ENCODE data around the gene MYO15B.

The MYO15B gene

DNA sequence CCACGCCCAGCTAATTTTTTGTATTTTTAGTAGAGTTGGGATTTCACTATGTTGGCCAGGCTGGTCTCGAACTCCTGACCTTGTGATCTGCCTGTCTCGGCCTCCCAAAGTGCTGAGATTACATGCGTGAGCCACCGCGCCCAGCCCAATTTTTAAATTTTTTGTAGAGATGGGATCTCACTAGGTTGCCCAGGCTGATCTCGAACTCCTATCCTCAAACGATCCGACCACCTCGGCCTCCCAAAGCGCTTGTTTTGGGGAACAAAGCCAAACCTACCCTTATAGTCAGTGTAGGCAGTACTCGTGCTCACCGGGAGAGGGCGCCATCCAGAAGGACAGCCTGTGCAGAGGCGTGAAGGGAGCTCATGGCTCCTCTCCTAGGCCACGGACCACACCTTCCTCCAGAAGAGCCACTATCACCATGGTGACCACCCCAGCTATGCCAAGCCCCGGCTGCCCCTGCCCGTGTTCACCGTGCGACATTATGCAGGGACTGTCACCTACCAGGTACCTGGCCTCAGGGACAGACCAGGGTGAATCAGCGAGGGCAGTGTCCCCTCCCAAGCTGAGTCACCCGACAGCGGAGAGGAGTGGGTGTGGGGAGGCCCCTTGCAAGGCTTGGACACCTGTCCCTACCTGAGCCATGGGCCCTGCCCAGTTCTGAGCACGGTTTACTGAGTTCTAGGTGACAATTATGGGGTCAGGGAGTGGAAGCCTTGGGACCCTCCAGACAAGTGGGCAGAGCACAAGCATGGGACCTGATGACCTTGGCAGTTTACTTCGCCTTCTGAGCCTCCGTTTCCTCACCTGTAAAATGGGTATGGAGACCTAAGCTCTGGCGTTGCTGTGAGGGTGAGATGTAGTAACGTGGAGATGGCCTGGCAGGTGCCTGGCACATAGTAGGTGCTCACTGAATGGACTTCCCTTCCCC lies 13.7 kb downstream of the MYO15B start:
- no peak overlapping the region for H3K4me3 ChIP-seq (ENCODE audit: low read depth, low read length)

DNA sequence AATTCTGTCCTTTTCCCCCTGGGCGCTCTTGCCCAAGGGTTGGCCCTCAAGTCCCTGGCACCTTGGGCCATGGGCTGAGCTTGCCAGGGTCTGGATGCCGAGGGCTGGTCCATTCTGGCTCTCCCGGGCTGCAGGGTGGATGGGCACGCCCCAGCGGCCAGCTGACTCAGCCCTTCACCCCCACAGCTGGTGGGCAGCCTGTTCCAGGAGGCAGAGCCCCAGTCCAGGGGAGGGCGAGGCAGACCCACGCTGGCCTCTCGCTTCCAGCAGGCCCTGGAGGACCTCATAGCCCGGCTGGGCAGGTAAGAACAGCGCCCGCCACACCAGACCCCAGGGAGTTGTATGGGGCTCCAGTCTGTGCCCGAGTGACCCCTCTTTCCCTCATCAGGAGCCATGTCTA lies 15.0 kb downstream of the MYO15B start:
- H3K4me3 ChIP-seq (ENCODE audit: low read depth, low read length): no peak overlapping the region
- TF ChIP-seq, protein P1, sequence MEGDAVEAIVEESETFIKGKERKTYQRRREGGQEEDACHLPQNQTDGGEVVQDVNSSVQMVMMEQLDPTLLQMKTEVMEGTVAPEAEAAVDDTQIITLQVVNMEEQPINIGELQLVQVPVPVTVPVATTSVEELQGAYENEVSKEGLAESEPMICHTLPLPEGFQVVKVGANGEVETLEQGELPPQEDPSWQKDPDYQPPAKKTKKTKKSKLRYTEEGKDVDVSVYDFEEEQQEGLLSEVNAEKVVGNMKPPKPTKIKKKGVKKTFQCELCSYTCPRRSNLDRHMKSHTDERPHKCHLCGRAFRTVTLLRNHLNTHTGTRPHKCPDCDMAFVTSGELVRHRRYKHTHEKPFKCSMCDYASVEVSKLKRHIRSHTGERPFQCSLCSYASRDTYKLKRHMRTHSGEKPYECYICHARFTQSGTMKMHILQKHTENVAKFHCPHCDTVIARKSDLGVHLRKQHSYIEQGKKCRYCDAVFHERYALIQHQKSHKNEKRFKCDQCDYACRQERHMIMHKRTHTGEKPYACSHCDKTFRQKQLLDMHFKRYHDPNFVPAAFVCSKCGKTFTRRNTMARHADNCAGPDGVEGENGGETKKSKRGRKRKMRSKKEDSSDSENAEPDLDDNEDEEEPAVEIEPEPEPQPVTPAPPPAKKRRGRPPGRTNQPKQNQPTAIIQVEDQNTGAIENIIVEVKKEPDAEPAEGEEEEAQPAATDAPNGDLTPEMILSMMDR (IDR thresholded peaks at IDR 0.05; ENCODE audit: low read depth, low read length): no peak

More for the DNA sequence above, 13.7 kb downstream of the MYO15B start:
- TF ChIP-seq, protein P1 (IDR thresholded peaks at IDR 0.05; ENCODE audit: low read depth, low read length): peak; percentile 81

DNA sequence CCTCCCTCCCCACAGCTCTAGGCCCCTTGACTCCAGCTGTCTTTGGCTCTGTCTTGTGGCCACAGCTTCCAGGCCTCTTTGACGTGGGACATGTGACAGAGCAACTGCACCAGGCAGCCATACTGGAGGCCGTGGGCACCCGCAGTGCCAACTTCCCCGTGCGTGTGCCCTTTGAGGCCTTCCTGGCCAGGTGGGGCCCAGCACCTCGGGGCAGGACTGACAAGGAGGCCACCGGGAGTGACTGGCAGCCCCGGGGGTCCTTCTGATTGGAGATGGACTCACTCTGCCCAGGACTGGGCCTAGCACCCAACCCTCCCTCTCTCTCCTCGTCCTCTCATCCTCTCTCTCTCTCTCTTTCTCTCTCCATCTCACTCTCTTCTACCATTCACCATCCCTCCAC lies 15.5 kb downstream of the MYO15B start:
- TF ChIP-seq, protein P1 (IDR thresholded peaks at IDR 0.05; ENCODE audit: low read depth, low read length): no peak
- H3K4me3 ChIP-seq (ENCODE audit: low read depth, low read length): no peak overlapping the region

DNA sequence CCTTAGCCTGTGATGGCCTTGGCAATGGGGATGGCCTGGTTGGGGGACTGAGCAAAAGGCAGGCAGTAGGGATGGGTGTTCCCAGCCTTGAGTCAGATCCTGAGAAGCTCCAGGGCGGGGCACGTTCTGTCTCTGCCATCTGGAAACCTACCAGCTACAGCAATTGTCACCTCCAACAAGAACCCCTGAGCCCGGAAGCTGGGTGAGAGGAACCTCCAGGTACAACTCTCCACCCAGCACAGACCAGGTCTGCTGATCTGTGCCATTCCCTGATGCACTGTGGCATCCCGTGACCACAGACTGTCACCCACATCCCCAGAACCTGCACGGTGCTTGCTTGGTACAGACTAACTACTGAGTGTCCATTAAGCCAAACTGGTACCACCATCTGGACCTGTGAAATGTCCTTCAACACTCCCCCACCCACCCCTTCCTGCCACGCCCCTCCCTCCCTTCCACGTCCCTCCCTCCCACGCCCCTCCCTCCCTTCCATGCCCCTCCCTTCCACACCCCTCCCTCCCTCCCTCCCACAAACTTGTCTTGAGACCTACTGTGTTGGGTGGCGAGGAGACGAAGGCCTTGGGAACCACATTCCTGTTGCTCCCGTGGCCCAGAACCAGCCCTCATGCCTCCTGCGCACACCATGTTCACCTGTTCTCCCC lies 16.6 kb downstream of the MYO15B start:
- TF ChIP-seq, protein P1 (IDR thresholded peaks at IDR 0.05; ENCODE audit: low read depth, low read length): no peak
- H3K4me3 ChIP-seq (ENCODE audit: low read depth, low read length): no peak overlapping the region

DNA sequence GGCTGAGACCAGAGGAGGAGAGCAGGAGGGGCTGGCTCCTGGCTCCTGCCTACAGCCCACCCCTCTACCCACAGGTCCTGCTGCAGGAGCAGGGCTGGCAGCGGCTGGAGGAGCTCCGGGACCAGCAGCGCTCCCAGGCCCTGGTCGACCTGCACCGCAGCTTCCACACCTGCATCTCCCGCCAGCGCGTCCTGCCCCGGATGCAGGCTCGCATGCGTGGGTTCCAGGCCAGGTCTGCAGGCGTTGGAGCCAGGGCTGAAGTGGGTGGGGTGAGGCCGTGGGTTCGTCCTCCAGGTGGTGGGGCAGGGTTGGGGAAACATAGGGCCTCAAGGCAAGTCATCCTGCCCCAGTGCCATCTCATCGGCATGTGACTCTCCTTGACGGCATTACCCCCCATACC lies 18.2 kb downstream of the MYO15B start:
- TF ChIP-seq, protein P1 (IDR thresholded peaks at IDR 0.05; ENCODE audit: low read depth, low read length): no peak

DNA sequence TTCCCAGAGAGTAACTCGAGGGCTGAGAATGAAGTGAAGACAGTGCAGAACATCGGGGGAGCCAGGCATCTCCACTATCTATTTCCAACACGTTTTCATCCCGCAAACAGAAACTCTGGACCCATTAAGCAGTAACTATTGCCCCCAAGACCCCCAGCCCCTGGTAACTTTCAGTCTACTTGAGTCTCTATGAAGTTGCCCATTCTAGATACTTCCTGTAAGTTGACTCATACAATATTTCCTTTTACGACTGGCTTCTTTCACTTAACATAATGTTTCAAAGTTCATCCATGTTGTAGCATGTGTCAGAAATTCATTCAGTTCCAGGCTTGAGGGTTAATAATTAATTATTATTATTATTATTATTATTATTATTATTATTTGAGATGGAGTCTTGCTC lies 19.5 kb downstream of the MYO15B start:
- H3K4me3 ChIP-seq (ENCODE audit: low read depth, low read length): no peak overlapping the region
- TF ChIP-seq, protein P1 (IDR thresholded peaks at IDR 0.05; ENCODE audit: low read depth, low read length): no peak

More for the DNA sequence above, 18.2 kb downstream of the MYO15B start:
- no peak overlapping the region for H3K4me3 ChIP-seq (ENCODE audit: low read depth, low read length)

Data from WI38 (cell line).